Caco-2 (cell line): ENCODE measurements around the gene CROCC2. TPM values are rescaled to one million over a fixed set of nuclear protein-coding genes. Genes with fewer than 3 reads are reported as not detected.

Experiments used
- BruUV-seq: library from RNA; stranded (reverse); fragments of 400-500 nt; replicated peaks from 2 replicates; lab custom pipeline; 2021; lab: Mats Ljungman, UMichigan
- CTCF ChIA-PET: fragments of 300-600 bp; sonication (Branson Sonifier 250); formaldehyde crosslinking; loops from one replicate; lab custom pipeline; 2022; ENCODE audit warnings: antibody characterized with exemption; lab: Charles Lee
- POLR2A ChIA-PET: fragments of 300-600 bp; sonication (Branson Sonifier 250); formaldehyde crosslinking; loops from one replicate; lab custom pipeline; 2022; ENCODE audit warnings: antibody characterized with exemption; lab: Charles Lee
- DNase-seq, 2 experiments: peaks; one replicate each; pipeline versions ENCODE4 v3.0.0 to v3.0.0-alpha.2; 2020 to 2022
- H3K27me3 ChIP-seq: replicated peaks from 2 replicates; pipeline ENCODE4 v1.6.0; 2011; ENCODE audit warnings: low read length; ENCODE audit not compliant: control insufficient read depth, insufficient read depth
- H3K36me3 ChIP-seq: 2 replicates; pipeline ENCODE4 v1.5.1; 2011; ENCODE audit warnings: low read length; ENCODE audit not compliant: control insufficient read depth, insufficient read depth
- H3K4me1 ChIP-seq: fragments of 250-450 bp; sonication (Bioruptor Pico); 2 replicates; pipeline ENCODE4 v1.5.1; 2020; ENCODE audit warnings: mild to moderate bottlenecking
- H3K4me3 ChIP-seq: 2 replicates; pipeline ENCODE4 v1.5.1; 2011; ENCODE audit warnings: low read depth, mild to moderate bottlenecking, control low read depth, low read length
- H3K9me3 ChIP-seq: fragments of 250-450 bp; sonication (Bioruptor Pico); 2 replicates; pipeline ENCODE4 v1.5.1; 2020; ENCODE audit warnings: mild to moderate bottlenecking, moderate library complexity
- H3K27ac Mint-ChIP-seq: one replicate; pipeline ENCODE4 v1.8.0; 2022; ENCODE audit warnings: mixed read lengths; ENCODE audit not compliant: unreplicated experiment
- H3K27me3 Mint-ChIP-seq: one replicate; pipeline ENCODE4 v1.8.0; 2022; ENCODE audit warnings: mixed read lengths; ENCODE audit not compliant: insufficient read depth, unreplicated experiment
- H3K36me3 Mint-ChIP-seq: one replicate; pipeline ENCODE4 v1.8.0; 2022; ENCODE audit warnings: mild to moderate bottlenecking, mixed read lengths; ENCODE audit not compliant: insufficient read depth, unreplicated experiment
- H3K4me1 Mint-ChIP-seq: one replicate; pipeline ENCODE4 v1.8.0; 2022; ENCODE audit warnings: low read depth, mixed read lengths; ENCODE audit not compliant: unreplicated experiment
- H3K4me3 Mint-ChIP-seq: one replicate; pipeline ENCODE4 v1.8.0; 2022; ENCODE audit warnings: mild to moderate bottlenecking, moderate library complexity, mixed read lengths; ENCODE audit not compliant: unreplicated experiment
- H3K9me3 Mint-ChIP-seq: one replicate; pipeline ENCODE4 v1.8.0; 2022; ENCODE audit warnings: mixed read lengths; ENCODE audit not compliant: unreplicated experiment
- intact Hi-C: fragments of 100-400 bp; cut with micrococcal nuclease; formaldehyde crosslinking; loops from one replicate; pipeline ENCODE4 v1.10.0; 2022; ENCODE audit not compliant: unreplicated experiment
- total RNA-seq: library from RNA; stranded (reverse); gene quantifications from 2 replicates; pipeline ENCODE4 v1.2.3, GENCODE V29; 2022
- TF ChIP-seq, protein P1 (sequence below), 2 experiments: fragments of 200-600 bp in 1 of 2; IDR thresholded peaks; 1 replicate in 1 of 2; 2 replicates in 1 of 2; pipeline versions ENCODE4 v1.5.1 to v1.8.0; 2011 to 2022; ENCODE audit warnings: antibody characterized with exemption in 1 of 2, control low read depth in 1 of 2, inconsistent platforms in 1 of 2, low read depth in 1 of 2, low read length in 1 of 2, mild to moderate bottlenecking in 1 of 2, moderate library complexity in 1 of 2; ENCODE audit not compliant: insufficient read depth in 1 of 2, severe bottlenecking in 1 of 2, unreplicated experiment in 1 of 2

Gene CROCC2
- total RNA-seq, 1 experiment from 2014 or later: not detected

- no peak overlapping the region for H3K27ac Mint-ChIP-seq
- ChIA-PET POLR2A (no interaction called here), CTCF (no interaction called here)
- no peak overlapping the region for H3K4me3 Mint-ChIP-seq
- H3K4me3 ChIP-seq: no peak overlapping the region
- H3K9me3 ChIP-seq: no peaks in the 10 kb centered on the region
- intact Hi-C loops: no loop called here
- no peaks in the 10 kb centered on the region for H3K9me3 Mint-ChIP-seq
- TF ChIP-seq, protein P1, sequence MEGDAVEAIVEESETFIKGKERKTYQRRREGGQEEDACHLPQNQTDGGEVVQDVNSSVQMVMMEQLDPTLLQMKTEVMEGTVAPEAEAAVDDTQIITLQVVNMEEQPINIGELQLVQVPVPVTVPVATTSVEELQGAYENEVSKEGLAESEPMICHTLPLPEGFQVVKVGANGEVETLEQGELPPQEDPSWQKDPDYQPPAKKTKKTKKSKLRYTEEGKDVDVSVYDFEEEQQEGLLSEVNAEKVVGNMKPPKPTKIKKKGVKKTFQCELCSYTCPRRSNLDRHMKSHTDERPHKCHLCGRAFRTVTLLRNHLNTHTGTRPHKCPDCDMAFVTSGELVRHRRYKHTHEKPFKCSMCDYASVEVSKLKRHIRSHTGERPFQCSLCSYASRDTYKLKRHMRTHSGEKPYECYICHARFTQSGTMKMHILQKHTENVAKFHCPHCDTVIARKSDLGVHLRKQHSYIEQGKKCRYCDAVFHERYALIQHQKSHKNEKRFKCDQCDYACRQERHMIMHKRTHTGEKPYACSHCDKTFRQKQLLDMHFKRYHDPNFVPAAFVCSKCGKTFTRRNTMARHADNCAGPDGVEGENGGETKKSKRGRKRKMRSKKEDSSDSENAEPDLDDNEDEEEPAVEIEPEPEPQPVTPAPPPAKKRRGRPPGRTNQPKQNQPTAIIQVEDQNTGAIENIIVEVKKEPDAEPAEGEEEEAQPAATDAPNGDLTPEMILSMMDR (IDR thresholded peaks at IDR 0.05; ENCODE audit: insufficient read depth in 1 of 2, low read depth in 1 of 2, low read length in 1 of 2, severe bottlenecking in 1 of 2, unreplicated experiment in 1 of 2): no peak
- H3K27me3 ChIP-seq: no peaks in the 10 kb centered on the region
- no peaks in the 10 kb centered on the region for H3K36me3 Mint-ChIP-seq
- no peaks in the 10 kb centered on the region for H3K4me1 Mint-ChIP-seq
- H3K36me3 ChIP-seq: no peaks in the 10 kb centered on the region
- BruUV-seq: no TSS peak
- no peaks in the 10 kb centered on the region for H3K27me3 Mint-ChIP-seq
- H3K4me1 ChIP-seq: no peaks in the 10 kb centered on the region
- DNase-seq: no peak
Measured at GRCh38 chr2:241014764-241015163, 108.6 kb downstream of the CROCC2 start.

DNA sequence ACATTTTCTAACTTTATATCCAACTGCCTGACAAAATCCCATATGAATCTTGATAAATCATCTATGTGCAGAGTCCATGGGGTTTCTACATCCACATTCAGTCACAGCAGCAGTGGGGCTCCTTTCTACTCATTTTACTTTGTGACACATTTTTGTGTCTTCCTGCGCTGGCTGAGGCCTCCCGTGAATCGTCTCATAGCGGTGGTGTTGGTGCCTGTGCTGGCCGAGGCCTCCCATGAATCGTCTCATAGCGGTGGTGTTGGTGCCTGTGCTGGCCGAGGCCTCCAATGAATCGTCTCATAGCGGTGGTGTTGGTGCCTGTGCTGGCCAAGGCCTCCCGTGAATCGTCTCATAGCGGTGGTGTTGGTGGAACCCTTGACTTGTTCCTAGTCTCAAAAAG lies 109.3 kb downstream of the CROCC2 start:
- Mint-ChIP-seq H3K9me3 (no peaks in the 10 kb centered on the region), H3K27ac (no peak overlapping the region), H3K4me3 (no peak overlapping the region), H3K4me1 (no peaks in the 10 kb centered on the region), H3K27me3 (no peaks in the 10 kb centered on the region), H3K36me3 (no peaks in the 10 kb centered on the region)
- ChIA-PET CTCF (no interaction called here), POLR2A (no interaction called here)
- no peak for DNase-seq
- no TSS peak for BruUV-seq
- Histone ChIP-seq H3K4me1 (no peaks in the 10 kb centered on the region), H3K36me3 (no peaks in the 10 kb centered on the region), H3K4me3 (no peak overlapping the region), H3K27me3 (no peaks in the 10 kb centered on the region), H3K9me3 (no peaks in the 10 kb centered on the region)
- intact Hi-C loops: no loop called here
- TF ChIP-seq, protein P1 (IDR thresholded peaks at IDR 0.05; ENCODE audit: insufficient read depth in 1 of 2, low read depth in 1 of 2, low read length in 1 of 2, severe bottlenecking in 1 of 2, unreplicated experiment in 1 of 2): no peak

DNA sequence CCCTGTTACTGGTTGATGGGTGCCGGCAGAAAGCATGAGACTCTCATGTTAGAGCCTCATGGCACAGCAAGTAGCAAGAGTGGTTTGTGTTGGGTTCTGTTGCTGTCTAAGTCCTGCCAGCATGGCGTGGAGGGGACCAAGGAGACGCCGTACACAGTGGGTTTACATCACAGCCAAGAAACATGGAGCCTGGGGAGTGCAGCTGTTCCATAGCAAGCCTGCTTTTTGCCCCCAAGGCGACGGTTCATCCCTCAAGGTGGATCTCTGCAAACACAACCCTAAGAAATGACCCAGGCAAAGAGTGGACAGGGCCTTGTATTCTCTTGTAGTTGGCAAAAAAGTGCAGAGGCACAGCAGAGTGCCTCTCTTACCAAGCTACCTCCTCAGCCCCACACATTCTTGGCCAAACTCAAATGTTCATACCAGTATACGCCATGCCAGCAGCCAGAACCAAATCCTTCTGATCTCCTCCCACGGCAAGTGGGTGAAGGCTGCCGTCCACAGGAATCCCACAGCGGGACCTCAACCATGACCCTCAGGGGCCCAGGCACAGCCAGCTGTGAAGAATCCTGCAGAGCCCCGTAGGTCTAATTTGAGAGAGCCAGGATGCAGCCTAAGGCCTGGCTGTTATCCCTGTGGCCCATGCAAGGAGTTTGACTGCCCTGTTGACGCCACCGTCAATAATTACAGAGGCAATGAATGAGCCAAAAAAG lies 111.2 kb downstream of the CROCC2 start:
- intact Hi-C loops: no loop called here
- no peak for DNase-seq
- TF ChIP-seq, protein P1 (IDR thresholded peaks at IDR 0.05; ENCODE audit: insufficient read depth in 1 of 2, low read depth in 1 of 2, low read length in 1 of 2, severe bottlenecking in 1 of 2, unreplicated experiment in 1 of 2): no peak
- Histone ChIP-seq H3K27me3 (no peaks in the 10 kb centered on the region), H3K4me1 (no peaks in the 10 kb centered on the region), H3K4me3 (no peak overlapping the region), H3K36me3 (no peaks in the 10 kb centered on the region), H3K9me3 (no peaks in the 10 kb centered on the region)
- no peaks in the 10 kb centered on the region for H3K36me3 Mint-ChIP-seq
- no peaks in the 10 kb centered on the region for H3K4me1 Mint-ChIP-seq
- no peaks in the 10 kb centered on the region for H3K27me3 Mint-ChIP-seq
- H3K4me3 Mint-ChIP-seq: no peak overlapping the region
- no TSS peak for BruUV-seq
- no peak overlapping the region for H3K27ac Mint-ChIP-seq
- POLR2A ChIA-PET: no interaction called here
- CTCF ChIA-PET: no interaction called here
- H3K9me3 Mint-ChIP-seq: no peaks in the 10 kb centered on the region
